ENCODE results near the gene CCDC14.
A peak's percentile ranks its signal among the peaks of the same experiment; 100 is the strongest.
"Not testable (repeated sequence)": the region's sequence is repeated elsewhere in the genome, so short reads cannot be mapped to it uniquely, and the experiment has no call there.

The CCDC14 gene

GRCh38 chr3:123899300-123899865 is 61.6 kb downstream of the CCDC14 start:
- DNase-seq (ENCODE audit: low spot score), result no peak

- no peak for DNase-seq (ENCODE audit: low spot score)
These were observed 68.0 kb downstream of the CCDC14 start for GRCh38 chr3:123893012-123893411.

- DNase-seq (ENCODE audit: low spot score), result no peak
These were observed 68.8 kb downstream of the CCDC14 start for GRCh38 chr3:123892195-123892594.

GRCh38 chr3:123890991-123891390 is 70.0 kb downstream of the CCDC14 start:
- not testable (repeated sequence) for DNase-seq (ENCODE audit: low spot score)

- DNase-seq (ENCODE audit: low spot score), result not testable (repeated sequence)
These were observed 70.9 kb downstream of the CCDC14 start for GRCh38 chr3:123890162-123890561.

- no peak for DNase-seq (ENCODE audit: low spot score)
These were observed 76.0 kb downstream of the CCDC14 start for GRCh38 chr3:123884993-123885392.

GRCh38 chr3:123884203-123884831 is 76.7 kb downstream of the CCDC14 start, which contains the start of gene MYLK:
Gene MYLK, minus strand, starts transcription at chr3:123884332. Its CDS starts 90,491 bp downstream, at chr3:123793841.
- peak; percentile 58 for DNase-seq (ENCODE audit: low spot score)

- DNase-seq (ENCODE audit: low spot score), result no peak
These were observed 77.3 kb downstream of the CCDC14 start for GRCh38 chr3:123883701-123884202.

- no peak for DNase-seq (ENCODE audit: low spot score)
These were observed 77.9 kb downstream of the CCDC14 start for GRCh38 chr3:123883111-123883510.

- no peak for DNase-seq (ENCODE audit: low spot score)
These were observed 79.3 kb downstream of the CCDC14 start for GRCh38 chr3:123881771-123882170.

- DNase-seq (ENCODE audit: low spot score), result peak; percentile 47
These were observed 79.9 kb downstream of the CCDC14 start for GRCh38 chr3:123880998-123881561.

- DNase-seq (ENCODE audit: low spot score), result no peak
These were observed 82.2 kb downstream of the CCDC14 start for GRCh38 chr3:123878807-123879206.

GRCh38 chr3:123877965-123878364 is 83.1 kb downstream of the CCDC14 start:
- no peak for DNase-seq (ENCODE audit: low spot score)

- no peak for DNase-seq (ENCODE audit: low spot score)
These were observed 83.6 kb downstream of the CCDC14 start for GRCh38 chr3:123877466-123877865.

- no peak for DNase-seq (ENCODE audit: low spot score)
These were observed 84.2 kb downstream of the CCDC14 start for GRCh38 chr3:123876858-123877257.

- DNase-seq (ENCODE audit: low spot score), result no peak
These were observed 88.4 kb downstream of the CCDC14 start for GRCh38 chr3:123872621-123873020.

GRCh38 chr3:123871946-123872345 is 89.1 kb downstream of the CCDC14 start:
- DNase-seq (ENCODE audit: low spot score), result no peak

GRCh38 chr3:123870033-123870432 is 91.0 kb downstream of the CCDC14 start:
- no peak for DNase-seq (ENCODE audit: low spot score)

GRCh38 chr3:123869165-123869564 is 91.9 kb downstream of the CCDC14 start:
- DNase-seq (ENCODE audit: low spot score), result no peak

- DNase-seq (ENCODE audit: low spot score), result no peak
These were observed 96.3 kb downstream of the CCDC14 start for GRCh38 chr3:123864706-123865105.

All from kidney capillary endothelial cell (primary cell).